ENCODE measurements around the gene GPANK1. TPM values are rescaled to one million over a fixed set of nuclear protein-coding genes. Genes with fewer than 3 reads are reported as not detected.

GPANK1 gene
- total RNA-seq, 2 experiments from 2014 or later, result 9.8 to 11.0 TPM

DNA sequence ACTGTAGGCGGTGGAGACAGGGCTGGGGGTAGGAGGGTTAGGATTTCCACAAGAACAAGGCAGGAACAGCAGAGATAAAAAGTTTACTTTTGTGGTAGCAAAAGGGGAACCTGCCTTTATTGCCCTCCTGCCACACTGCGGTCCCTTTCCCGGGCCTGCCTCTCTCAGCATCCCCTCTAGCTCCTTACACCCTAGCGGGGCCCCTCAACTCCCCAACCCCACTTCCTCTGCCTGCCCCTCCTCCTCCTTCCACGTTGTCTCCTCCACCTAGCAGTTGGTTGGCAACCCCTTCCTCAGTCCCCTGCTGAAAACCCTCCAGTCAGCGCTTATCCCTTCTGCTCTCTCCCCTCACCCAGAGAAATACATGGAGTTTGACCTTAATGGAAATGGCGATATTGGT is 49.0 kb downstream of the GPANK1 start:
- peaks cover 27% of the 10 kb centered on the region for H3K4me1 ChIP-seq (ENCODE audit: insufficient read depth, low read length)
- H3K9me3 ChIP-seq (ENCODE audit: control insufficient read depth in 1 of 2, insufficient read depth in 1 of 2, low read length in 2 of 2), result no peaks in the 10 kb centered on the region
- intact Hi-C loops (cut with DNase I, micrococcal nuclease), result no loop called here
- CTCF ChIA-PET, result interaction anchor here (1.6 kb wide), 1 partner anchor 17 kb away, joined by 7 read pairs; no protein-coding TSS in a partner anchor
- Mint-ChIP-seq H3K36me3 (ENCODE audit: low read depth) (peaks cover 5% of the 10 kb centered on the region), H3K4me3 (peak overlapping the region; percentile 85), H3K27me3 (no peaks in the 10 kb centered on the region), H3K9me3 (no peaks in the 10 kb centered on the region), H3K27ac (peak overlapping the region; percentile 86), H3K4me1 (ENCODE audit: low read depth) (peaks cover 40% of the 10 kb centered on the region)
- POLR2A ChIA-PET, result interaction anchor here (1.0 to 1.5 kb wide), 4 partner anchors 11 to 74 kb away, joined by 3 to 5 read pairs (median 4); partner anchors contain the start of gene GPANK1
- ATAC-seq (ENCODE audit: poor library complexity) (no peak), DNase-seq (peak in 8 of 14 experiments; percentile 12 to 62 (median 35))
- no peaks in the 10 kb centered on the region for H3K27me3 ChIP-seq (ENCODE audit: control insufficient read depth in 1 of 2, insufficient read depth in 2 of 2, low read length in 2 of 2)
- TF ChIP-seq, protein P1, sequence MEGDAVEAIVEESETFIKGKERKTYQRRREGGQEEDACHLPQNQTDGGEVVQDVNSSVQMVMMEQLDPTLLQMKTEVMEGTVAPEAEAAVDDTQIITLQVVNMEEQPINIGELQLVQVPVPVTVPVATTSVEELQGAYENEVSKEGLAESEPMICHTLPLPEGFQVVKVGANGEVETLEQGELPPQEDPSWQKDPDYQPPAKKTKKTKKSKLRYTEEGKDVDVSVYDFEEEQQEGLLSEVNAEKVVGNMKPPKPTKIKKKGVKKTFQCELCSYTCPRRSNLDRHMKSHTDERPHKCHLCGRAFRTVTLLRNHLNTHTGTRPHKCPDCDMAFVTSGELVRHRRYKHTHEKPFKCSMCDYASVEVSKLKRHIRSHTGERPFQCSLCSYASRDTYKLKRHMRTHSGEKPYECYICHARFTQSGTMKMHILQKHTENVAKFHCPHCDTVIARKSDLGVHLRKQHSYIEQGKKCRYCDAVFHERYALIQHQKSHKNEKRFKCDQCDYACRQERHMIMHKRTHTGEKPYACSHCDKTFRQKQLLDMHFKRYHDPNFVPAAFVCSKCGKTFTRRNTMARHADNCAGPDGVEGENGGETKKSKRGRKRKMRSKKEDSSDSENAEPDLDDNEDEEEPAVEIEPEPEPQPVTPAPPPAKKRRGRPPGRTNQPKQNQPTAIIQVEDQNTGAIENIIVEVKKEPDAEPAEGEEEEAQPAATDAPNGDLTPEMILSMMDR (IDR thresholded peaks at IDR 0.05), result no peak
- H3K36me3 ChIP-seq (ENCODE audit: insufficient read depth, low read length), result no peaks in the 10 kb centered on the region
- H3K27ac ChIP-seq (ENCODE audit: low read depth in 1 of 2, low read length in 2 of 2), result peak overlapping the region in 1 of 2 donors; percentile 29
- peak overlapping the region; percentile 46 for H3K4me3 ChIP-seq (ENCODE audit: low read length)

DNA sequence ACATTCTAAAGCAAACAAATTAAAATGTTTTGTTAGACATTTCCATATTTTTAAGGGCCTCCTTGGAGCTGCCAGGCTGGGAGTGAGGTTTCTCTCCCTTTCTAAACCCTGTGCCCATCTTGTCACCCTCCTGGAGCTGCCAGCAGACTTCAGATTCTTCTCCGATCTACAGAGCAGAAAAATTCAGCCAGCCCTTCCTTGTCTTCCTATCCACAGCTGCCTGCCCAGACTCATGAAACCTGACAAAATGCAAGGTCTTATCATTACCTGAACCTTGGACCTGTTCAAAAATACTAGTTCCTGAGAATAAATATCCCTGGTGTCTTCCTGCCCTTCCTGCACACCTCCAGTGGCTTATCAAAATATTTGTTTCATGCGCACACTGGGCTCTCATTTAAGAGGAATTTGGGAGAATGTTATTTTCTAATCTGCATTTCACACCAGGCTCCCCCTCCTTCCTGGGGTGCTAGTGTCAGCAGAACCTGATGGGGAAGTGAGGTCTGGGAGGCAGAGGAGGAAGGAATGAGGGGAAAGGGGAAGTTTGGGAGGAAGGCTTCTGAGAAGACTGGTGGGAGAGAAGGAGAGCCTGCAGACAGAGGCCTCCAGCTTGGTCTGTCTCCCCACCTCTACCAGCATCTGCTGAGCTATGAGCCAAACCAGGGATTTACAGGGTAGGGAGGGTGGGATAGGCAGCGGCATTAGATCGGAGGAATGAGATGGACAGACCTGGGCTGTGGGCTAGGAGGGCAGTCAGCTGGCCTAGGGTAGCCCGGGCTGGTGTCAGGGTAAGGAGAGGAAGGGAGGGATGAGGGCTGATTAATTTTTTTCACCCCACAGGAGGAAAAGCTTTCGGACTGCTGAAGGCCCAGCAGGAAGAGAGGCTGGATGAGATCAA is 49.9 kb downstream of the GPANK1 start, which contains the start of gene AIF1:
TSS of gene AIF1 (plus strand) at position 551 of the 895 bp plus-strand sequence. CDS start at position 647, 96 bp downstream.
- peak within 1 kb of the TSS; percentile 85 for H3K4me3 Mint-ChIP-seq
- no peaks in the 10 kb centered on the region for H3K9me3 Mint-ChIP-seq
- H3K27me3 Mint-ChIP-seq, result no peaks in the 10 kb centered on the region
- no peaks in the 10 kb centered on the region for H3K27me3 ChIP-seq (ENCODE audit: control insufficient read depth in 1 of 2, insufficient read depth in 2 of 2, low read length in 2 of 2)
- peak within 1 kb of the TSS; percentile 46 for H3K4me3 ChIP-seq (ENCODE audit: low read length)
- ChIA-PET POLR2A (interaction anchor here (1.0 to 1.5 kb wide), 4 partner anchors 12 to 74 kb away, joined by 3 to 5 read pairs (median 4); partner anchors contain the start of gene GPANK1), CTCF (interaction anchor here (0.9 to 1.6 kb wide), 2 partner anchors 16 to 18 kb away, joined by 3 to 7 read pairs; no protein-coding TSS in a partner anchor)
- peak in 1 of 14 experiments; percentile 46 for DNase-seq
- H3K27ac Mint-ChIP-seq, result peak within 1 kb of the TSS; percentile 86
- no peak for ATAC-seq (ENCODE audit: poor library complexity)
- intact Hi-C loops (cut with DNase I, micrococcal nuclease), result no loop called here
- peaks cover 35% of the 10 kb centered on the region for H3K4me1 Mint-ChIP-seq (ENCODE audit: low read depth)
- H3K36me3 ChIP-seq (ENCODE audit: insufficient read depth, low read length), result no peaks in the 10 kb centered on the region
- peaks cover 27% of the 10 kb centered on the region for H3K4me1 ChIP-seq (ENCODE audit: insufficient read depth, low read length)
- peak within 1 kb of the TSS in 1 of 2 donors; percentile 29 for H3K27ac ChIP-seq (ENCODE audit: low read depth in 1 of 2, low read length in 2 of 2)
- TF ChIP-seq, protein P1 (IDR thresholded peaks at IDR 0.05), result no peak
- H3K36me3 Mint-ChIP-seq (ENCODE audit: low read depth), result peaks cover under 1% of the 10 kb centered on the region
- no peaks in the 10 kb centered on the region for H3K9me3 ChIP-seq (ENCODE audit: control insufficient read depth in 1 of 2, insufficient read depth in 1 of 2, low read length in 2 of 2)

GRCh38 chr6:31614075-31614619 is 50.6 kb downstream of the GPANK1 start:
- Histone ChIP-seq H3K4me1 (ENCODE audit: insufficient read depth, low read length) (peaks cover 21% of the 10 kb centered on the region), H3K27ac (ENCODE audit: low read depth in 1 of 2, low read length in 2 of 2) (no peak overlapping the region), H3K9me3 (ENCODE audit: control insufficient read depth in 1 of 2, insufficient read depth in 1 of 2, low read length in 2 of 2) (no peaks in the 10 kb centered on the region), H3K36me3 (ENCODE audit: insufficient read depth, low read length) (no peaks in the 10 kb centered on the region), H3K4me3 (ENCODE audit: low read length) (no peak overlapping the region), H3K27me3 (ENCODE audit: control insufficient read depth in 1 of 2, insufficient read depth in 2 of 2, low read length in 2 of 2) (no peaks in the 10 kb centered on the region)
- Mint-ChIP-seq H3K27ac (peak overlapping the region; percentile 86), H3K9me3 (no peaks in the 10 kb centered on the region), H3K36me3 (ENCODE audit: low read depth) (no peaks in the 10 kb centered on the region), H3K27me3 (no peaks in the 10 kb centered on the region), H3K4me3 (peak overlapping the region; percentile 15), H3K4me1 (ENCODE audit: low read depth) (peaks cover 29% of the 10 kb centered on the region)
- ChIA-PET CTCF (interaction anchor here (0.9 kb wide), 1 partner anchor 17 kb away, joined by 3 read pairs; no protein-coding TSS in a partner anchor), POLR2A (no interaction called here)
- TF ChIP-seq, protein P1 (IDR thresholded peaks at IDR 0.05), result no peak
- DNase-seq, result peak in 1 of 14 experiments; percentile 49
- no peak for ATAC-seq (ENCODE audit: poor library complexity)
- intact Hi-C loops (cut with DNase I, micrococcal nuclease), result no loop called here

Small RNA genes lying within 50 kb of the gene (microRNA-seq; reads per million reads assigned to microRNA genes)
- gene MIR4646 (ENCODE audit: borderline microRNAs expressed, borderline replicate concordance) (not detected), gene MIR6832 (ENCODE audit: borderline microRNAs expressed, borderline replicate concordance) (not detected)

Other genes starting within 250 kb of the GPANK1 start
- 10 to 100 TPM; 14.3 to 14.7 TPM for gene MICB, start 166.9 kb downstream of the GPANK1 start, total RNA-seq
- not detected for gene MCCD1, start 136.0 kb downstream of the GPANK1 start, total RNA-seq
- gene DDX39B, start 123.0 kb downstream of the GPANK1 start, total RNA-seq, result 100 to 1,000 TPM; 483 to 498 TPM
- gene ATP6V1G2, start 118.4 kb downstream of the GPANK1 start, total RNA-seq, result 1 to 10 TPM; 2.6 to 3.3 TPM
- gene NFKBIL1, start 117.4 kb downstream of the GPANK1 start, total RNA-seq, result 1 to 10 TPM; 7.6 to 9.3 TPM
- 10 to 100 TPM; 15.4 to 16.7 TPM for gene LTA, start 92.7 kb downstream of the GPANK1 start, total RNA-seq
- gene TNF, start 89.4 kb downstream of the GPANK1 start, total RNA-seq, result 10 to 100 TPM; 33.1 to 34.2 TPM
- 100 to 1,000 TPM; 239 to 244 TPM for gene LTB, start 82.6 kb downstream of the GPANK1 start, total RNA-seq
- gene LST1, start 78.7 kb downstream of the GPANK1 start, total RNA-seq, result 10 to 100 TPM in 1 of 2 experiments, 1 to 10 TPM in 1; 8.9 to 10.3 TPM
- 1 to 10 TPM; 2.3 to 2.6 TPM for gene NCR3, start 72.0 kb downstream of the GPANK1 start, total RNA-seq
- 10 to 100 TPM; 31.8 to 35.5 TPM for gene AIF1, start 49.8 kb downstream of the GPANK1 start, total RNA-seq
- gene PRRC2A, start 44.3 kb downstream of the GPANK1 start, total RNA-seq, result 100 to 1,000 TPM; 206 to 215 TPM
- 100 to 1,000 TPM; 211 TPM for gene BAG6, start 12.3 kb downstream of the GPANK1 start, total RNA-seq
- gene APOM, start 9.1 kb downstream of the GPANK1 start, total RNA-seq, result 1 to 10 TPM; 4.2 to 4.6 TPM
- gene C6orf47, start 4.2 kb downstream of the GPANK1 start, total RNA-seq, result 10 to 100 TPM in 1 of 2 experiments, 1 to 10 TPM in 1; 9.6 to 10.5 TPM
- gene CSNK2B, start 1.1 kb upstream of the GPANK1 start, total RNA-seq, result 10 to 100 TPM; 88.0 to 92.6 TPM
- 10 to 100 TPM; 27.0 to 28.0 TPM for gene LY6G5B, start 5.0 kb upstream of the GPANK1 start, total RNA-seq
- under 1 TPM; 0.49 to 0.67 TPM for gene LY6G5C, start 16.1 kb upstream of the GPANK1 start, total RNA-seq
- gene ABHD16A, start 38.3 kb upstream of the GPANK1 start, total RNA-seq, result 10 to 100 TPM; 52.3 to 59.3 TPM
- gene LY6G6F, start 41.9 kb upstream of the GPANK1 start, total RNA-seq, result not detected
- gene LY6G6D, start 50.4 kb upstream of the GPANK1 start, total RNA-seq, result not detected
- not detected for gene LY6G6C, start 56.7 kb upstream of the GPANK1 start, total RNA-seq
- under 1 TPM; 0.11 to 0.17 TPM for gene MPIG6B, start 58.4 kb upstream of the GPANK1 start, total RNA-seq
- gene DDAH2, start 64.3 kb upstream of the GPANK1 start, total RNA-seq, result 1 to 10 TPM; 3.0 to 3.3 TPM
- gene CLIC1, start 71.5 kb upstream of the GPANK1 start, total RNA-seq, result 10 to 100 TPM; 61.2 to 61.5 TPM
- 10 to 100 TPM; 13.6 to 13.7 TPM for gene MSH5, start 75.0 kb upstream of the GPANK1 start, total RNA-seq
- gene SAPCD1, start 97.7 kb upstream of the GPANK1 start, total RNA-seq, result 1 to 10 TPM; 2.7 to 2.8 TPM
- gene VWA7, start 112.3 kb upstream of the GPANK1 start, total RNA-seq, result 1 to 10 TPM; 1.7 TPM
- gene VARS1, start 130.8 kb upstream of the GPANK1 start, total RNA-seq, result 10 to 100 TPM; 43.9 to 44.2 TPM
- 10 to 100 TPM; 12.6 to 13.7 TPM for gene LSM2, start 142.0 kb upstream of the GPANK1 start, total RNA-seq
- 1 to 10 TPM; 1.7 to 1.8 TPM for gene HSPA1L, start 150.3 kb upstream of the GPANK1 start, total RNA-seq
- 1 to 10 TPM; 8.1 to 9.8 TPM for gene HSPA1A, start 150.5 kb upstream of the GPANK1 start, total RNA-seq
- 1 to 10 TPM; 8.3 to 9.8 TPM for gene HSPA1B, start 162.7 kb upstream of the GPANK1 start, total RNA-seq
- gene NEU1, start 197.8 kb upstream of the GPANK1 start, total RNA-seq, result 10 to 100 TPM; 19.7 to 21.1 TPM
- under 1 TPM in 1 of 2 experiments, not detected in 1; 0.20 TPM for gene SLC44A4, start 214.0 kb upstream of the GPANK1 start, total RNA-seq
- 10 to 100 TPM; 36.3 to 36.6 TPM for gene EHMT2, start 232.7 kb upstream of the GPANK1 start, total RNA-seq
- under 1 TPM; 0.28 to 0.33 TPM for gene ZBTB12, start 237.1 kb upstream of the GPANK1 start, total RNA-seq

Measured in CD4-positive, alpha-beta T cell (primary cell).